IPS-18a (cell line): ENCODE data around the gene KIZ.
A peak's percentile ranks its signal among the peaks of the same experiment; 100 is the strongest.

Experiments used
- H3K27ac ChIP-seq: one replicate; pipeline ENCODE4 v1.5.1; 2013; ENCODE audit warnings: low read length
- H3K27me3 ChIP-seq: one replicate; pipeline ENCODE4 v1.6.1; 2013; ENCODE audit warnings: mild to moderate bottlenecking, low read length; ENCODE audit not compliant: control insufficient read depth, insufficient read depth
- H3K36me3 ChIP-seq: one replicate; pipeline ENCODE4 v1.6.1; 2013; ENCODE audit warnings: low read depth, low read length; ENCODE audit not compliant: control insufficient read depth
- H3K4me1 ChIP-seq: one replicate; pipeline ENCODE4 v1.6.1; 2013; ENCODE audit warnings: low read depth, low read length; ENCODE audit not compliant: control insufficient read depth
- H3K4me3 ChIP-seq: one replicate; pipeline ENCODE4 v1.5.1; 2013; ENCODE audit warnings: low read length
- H3K9ac ChIP-seq: one replicate; pipeline ENCODE4 v1.6.1; 2013; ENCODE audit warnings: mild to moderate bottlenecking, low read length, moderate library complexity
- H3K9me3 ChIP-seq: one replicate; pipeline ENCODE4 v1.6.1; 2013; ENCODE audit warnings: low read depth, low read length; ENCODE audit not compliant: control insufficient read depth

KIZ gene

GRCh38 chr20:21125849-21126580 is at the start of gene KIZ:
KIZ (plus strand) TSS chr20:21126082; CDS start chr20:21126116, 34 bp downstream.
- peaks cover 8% of the 10 kb centered on the region for H3K27me3 ChIP-seq
- H3K27ac ChIP-seq, result no peak within 1 kb of the TSS
- peak within 1 kb of the TSS; percentile 94 for H3K4me3 ChIP-seq
- H3K36me3 ChIP-seq, result no peaks in the 10 kb centered on the region
- H3K9me3 ChIP-seq, result no peaks in the 10 kb centered on the region
- H3K9ac ChIP-seq, result peak within 1 kb of the TSS; percentile 69
- H3K4me1 ChIP-seq, result peaks cover 10% of the 10 kb centered on the region

- H3K36me3 ChIP-seq, result no peaks in the 10 kb centered on the region
- H3K4me3 ChIP-seq, result no peak overlapping the region
- no peaks in the 10 kb centered on the region for H3K9me3 ChIP-seq
- no peaks in the 10 kb centered on the region for H3K27me3 ChIP-seq
- H3K9ac ChIP-seq, result no peak overlapping the region
- H3K4me1 ChIP-seq, result no peaks in the 10 kb centered on the region
- no peak overlapping the region for H3K27ac ChIP-seq
These were observed 48.0 kb upstream of the KIZ start for GRCh38 chr20:21077809-21078345.

- no peaks in the 10 kb centered on the region for H3K27me3 ChIP-seq
- H3K9ac ChIP-seq, result no peak overlapping the region
These were observed 43.3 kb upstream of the KIZ start for GRCh38 chr20:21082584-21082983.

GRCh38 chr20:21083825-21084325 is 42.0 kb upstream of the KIZ start:
- Histone ChIP-seq H3K9me3 (no peaks in the 10 kb centered on the region), H3K36me3 (no peaks in the 10 kb centered on the region), H3K9ac (no peak overlapping the region), H3K27ac (no peak overlapping the region), H3K4me1 (peaks cover 7% of the 10 kb centered on the region), H3K27me3 (no peaks in the 10 kb centered on the region), H3K4me3 (no peak overlapping the region)

More at GRCh38 chr20:21082584-21082983, 43.3 kb upstream of the KIZ start:
- Histone ChIP-seq H3K9me3 (no peaks in the 10 kb centered on the region), H3K36me3 (no peaks in the 10 kb centered on the region), H3K27ac (no peak overlapping the region), H3K4me1 (no peaks in the 10 kb centered on the region), H3K4me3 (no peak overlapping the region)

- Histone ChIP-seq H3K4me3 (no peak overlapping the region), H3K36me3 (no peaks in the 10 kb centered on the region), H3K4me1 (peaks cover 33% of the 10 kb centered on the region), H3K9me3 (no peaks in the 10 kb centered on the region), H3K27me3 (peaks cover 6% of the 10 kb centered on the region), H3K27ac (no peak overlapping the region), H3K9ac (no peak overlapping the region)
These were observed 37.9 kb upstream of the KIZ start for GRCh38 chr20:21087862-21088540.

- peaks cover 33% of the 10 kb centered on the region for H3K4me1 ChIP-seq
- H3K9me3 ChIP-seq, result no peaks in the 10 kb centered on the region
- no peaks in the 10 kb centered on the region for H3K36me3 ChIP-seq
- no peak overlapping the region for H3K9ac ChIP-seq
- H3K4me3 ChIP-seq, result no peak overlapping the region
- peaks cover 6% of the 10 kb centered on the region for H3K27me3 ChIP-seq
- no peak overlapping the region for H3K27ac ChIP-seq
These were observed 36.5 kb upstream of the KIZ start for GRCh38 chr20:21089391-21089790.

GRCh38 chr20:21090111-21090618 is 35.7 kb upstream of the KIZ start:
- Histone ChIP-seq H3K9ac (no peak overlapping the region), H3K4me1 (peaks cover 33% of the 10 kb centered on the region), H3K27me3 (peaks cover 6% of the 10 kb centered on the region), H3K36me3 (no peaks in the 10 kb centered on the region), H3K9me3 (no peaks in the 10 kb centered on the region), H3K27ac (no peak overlapping the region), H3K4me3 (peak overlapping the region; percentile 5)

GRCh38 chr20:21090721-21091120 is 35.2 kb upstream of the KIZ start:
- H3K9me3 ChIP-seq, result no peaks in the 10 kb centered on the region
- peaks cover 33% of the 10 kb centered on the region for H3K4me1 ChIP-seq
- H3K36me3 ChIP-seq, result no peaks in the 10 kb centered on the region
- H3K4me3 ChIP-seq, result no peak overlapping the region
- H3K27me3 ChIP-seq, result peaks cover 11% of the 10 kb centered on the region
- H3K9ac ChIP-seq, result no peak overlapping the region
- no peak overlapping the region for H3K27ac ChIP-seq

GRCh38 chr20:21092806-21093205 is 33.1 kb upstream of the KIZ start:
- no peak overlapping the region for H3K27ac ChIP-seq
- peaks cover 30% of the 10 kb centered on the region for H3K27me3 ChIP-seq
- H3K9me3 ChIP-seq, result no peaks in the 10 kb centered on the region
- no peak overlapping the region for H3K9ac ChIP-seq
- H3K36me3 ChIP-seq, result no peaks in the 10 kb centered on the region
- no peak overlapping the region for H3K4me3 ChIP-seq
- H3K4me1 ChIP-seq, result peaks cover 33% of the 10 kb centered on the region

GRCh38 chr20:21096321-21097043 is 29.4 kb upstream of the KIZ start:
- H3K36me3 ChIP-seq, result no peaks in the 10 kb centered on the region
- H3K27me3 ChIP-seq, result peaks cover 66% of the 10 kb centered on the region
- no peak overlapping the region for H3K27ac ChIP-seq
- H3K4me1 ChIP-seq, result peaks cover 14% of the 10 kb centered on the region
- no peaks in the 10 kb centered on the region for H3K9me3 ChIP-seq
- no peak overlapping the region for H3K4me3 ChIP-seq
- no peak overlapping the region for H3K9ac ChIP-seq
